Activated T-helper 1 cell treated with Interleukin-2 at 50 U/mL for 16 hours (primary cell): ENCODE results near the gene PRSS22.

Source experiments
- DNase-seq: peaks from one replicate; pipeline ENCODE4 v3.0.0-alpha.2; 2020; ENCODE audit warnings: low read depth

PRSS22 gene

DNA sequence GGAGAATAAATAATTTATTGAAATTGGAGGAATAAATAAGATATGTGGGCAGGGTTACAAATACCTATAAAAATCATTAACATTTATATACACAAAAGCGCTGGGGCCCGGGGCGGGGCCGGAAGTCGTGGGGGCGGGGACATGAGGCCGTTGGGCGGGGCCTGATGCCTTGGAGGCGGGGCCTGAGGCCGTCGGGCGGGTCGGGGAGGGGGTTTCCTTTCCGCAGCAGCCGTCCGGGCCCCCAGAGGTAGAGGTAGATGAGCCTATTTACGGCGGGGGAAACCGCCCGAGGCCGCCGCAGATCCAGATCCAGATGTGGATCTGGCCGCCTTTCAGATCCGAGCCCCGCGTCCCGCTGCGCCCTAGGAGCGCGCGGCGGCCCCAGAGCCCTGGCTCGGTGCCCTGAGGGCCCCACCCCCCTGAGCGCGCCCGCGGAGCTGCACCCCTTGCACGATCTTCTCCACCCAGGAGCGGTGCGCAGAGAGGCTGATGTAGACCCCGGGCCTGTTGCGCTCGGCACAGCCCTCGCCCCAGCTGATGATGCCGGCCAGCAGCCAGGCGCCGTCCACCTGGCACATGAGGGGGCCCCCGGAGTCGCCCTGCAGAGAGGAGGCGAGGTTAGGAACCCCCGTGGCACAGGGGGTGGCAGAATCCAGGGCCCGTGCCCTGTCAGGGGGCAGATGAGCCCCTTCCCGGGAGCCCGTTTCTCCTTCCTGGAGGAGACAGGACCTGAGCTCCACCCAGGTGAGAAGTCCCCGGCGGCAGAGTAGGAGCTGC is 5.1 kb downstream of the PRSS22 start:
- no peak for DNase-seq

DNA sequence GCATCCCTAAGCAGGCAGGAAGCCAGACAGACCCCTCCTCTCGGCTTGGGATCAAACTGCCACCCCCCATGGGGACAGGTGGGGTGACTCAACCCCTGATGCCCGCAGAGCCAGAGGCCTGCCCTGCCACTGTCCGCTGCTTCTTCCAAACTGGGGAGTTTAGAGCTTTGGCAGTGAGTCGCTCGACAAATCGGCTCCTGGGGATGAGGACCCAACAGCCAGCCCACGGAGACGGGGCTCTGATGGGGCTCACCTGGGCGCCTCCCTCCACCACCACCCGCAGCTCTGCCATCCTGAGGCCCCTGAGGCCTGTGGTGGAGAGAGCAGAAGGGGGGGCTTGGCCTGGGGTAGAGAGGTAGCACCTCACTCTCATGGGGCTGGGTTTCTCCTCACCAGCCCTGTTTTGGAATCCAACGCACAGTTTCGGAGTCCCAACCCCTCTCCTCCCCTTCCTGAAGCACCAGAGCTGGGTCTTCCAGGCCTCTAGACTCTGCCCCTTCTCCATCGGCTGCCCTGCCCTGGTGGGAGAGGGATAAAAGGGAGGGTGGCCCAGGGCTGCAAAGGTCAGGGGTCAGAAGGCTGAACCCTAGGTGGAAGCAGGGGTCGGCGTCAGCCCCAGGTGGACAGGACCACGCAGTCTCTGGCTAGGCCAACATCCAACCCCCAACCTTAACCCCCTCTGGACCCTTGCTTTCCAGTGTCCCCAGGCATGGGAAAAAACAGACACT is 5.8 kb downstream of the PRSS22 start:
- no peak for DNase-seq

DNA sequence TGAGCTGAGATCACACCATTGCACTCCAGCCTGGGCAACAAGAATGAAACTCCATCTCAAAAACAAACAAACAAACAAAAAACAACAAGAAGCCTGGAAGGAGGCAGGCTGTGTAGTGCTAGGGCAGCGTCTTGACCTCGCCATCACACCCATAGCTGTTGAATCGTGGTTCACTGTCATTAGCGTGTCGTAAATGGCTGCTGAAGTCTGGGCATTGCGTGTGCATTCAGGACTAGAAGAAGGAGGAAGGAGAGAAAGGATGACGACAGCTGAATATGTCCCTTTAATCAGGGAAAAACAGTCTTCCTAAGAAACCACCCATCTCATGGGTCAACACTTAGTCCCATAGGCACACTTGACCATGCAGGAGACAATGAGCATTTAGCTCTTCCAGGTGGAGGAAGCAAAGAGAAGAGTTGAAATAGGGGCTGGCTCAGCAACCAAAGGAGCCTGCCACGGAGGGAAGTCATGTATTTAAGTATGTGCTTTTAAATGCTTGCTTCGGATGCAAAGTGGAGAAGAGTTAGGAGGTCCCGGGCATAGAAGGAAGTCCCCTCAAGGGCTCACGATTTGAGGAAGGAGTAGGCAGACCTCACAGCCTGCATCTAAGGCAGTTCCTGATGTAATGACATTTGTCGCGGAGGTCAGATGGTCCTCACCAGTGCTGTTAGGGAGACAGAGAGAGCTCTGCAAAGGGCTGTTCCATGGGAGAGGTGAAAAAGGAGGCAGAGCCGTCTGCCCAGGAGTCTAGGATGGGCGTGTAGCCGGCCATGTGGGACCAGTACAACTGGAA is 8.8 kb downstream of the PRSS22 start:
- no peak for DNase-seq

DNA sequence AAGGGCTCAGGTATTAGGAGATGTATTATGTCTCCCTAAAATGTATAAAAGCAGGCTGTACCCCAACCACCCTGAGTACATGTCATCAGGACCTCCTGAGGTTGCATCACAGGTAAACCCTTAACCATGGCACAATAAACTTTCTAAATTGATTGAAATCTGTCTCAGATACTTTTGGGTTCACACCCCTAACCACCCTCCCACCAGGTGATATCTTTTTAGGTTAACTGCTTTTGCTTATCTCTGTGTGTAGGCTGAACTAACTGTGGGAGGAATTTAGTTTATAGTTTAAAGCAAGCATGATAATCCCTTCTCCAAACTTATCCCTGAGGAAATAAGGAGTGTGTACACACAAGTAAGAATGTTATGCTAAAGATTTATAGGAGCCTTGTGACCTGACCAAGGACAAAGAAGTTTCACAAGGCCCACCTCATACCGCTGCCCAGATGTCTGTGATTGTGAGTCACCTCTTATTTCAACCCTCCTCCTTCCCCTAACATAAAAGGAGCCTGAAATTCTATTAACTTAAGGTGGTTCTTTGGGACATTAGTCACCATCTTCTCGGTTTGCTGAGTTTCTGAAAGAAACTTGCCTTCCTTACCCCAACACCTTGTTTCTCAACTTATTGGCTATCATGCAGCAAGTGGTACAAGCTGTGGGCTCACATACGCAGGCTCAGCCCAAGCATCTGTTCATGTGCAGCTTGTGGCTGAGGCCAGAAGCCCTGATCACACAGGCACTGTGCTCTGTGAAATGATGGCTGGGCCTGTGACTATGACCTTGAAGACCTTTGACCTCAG is 11.3 kb downstream of the PRSS22 start:
- no peak for DNase-seq

DNA sequence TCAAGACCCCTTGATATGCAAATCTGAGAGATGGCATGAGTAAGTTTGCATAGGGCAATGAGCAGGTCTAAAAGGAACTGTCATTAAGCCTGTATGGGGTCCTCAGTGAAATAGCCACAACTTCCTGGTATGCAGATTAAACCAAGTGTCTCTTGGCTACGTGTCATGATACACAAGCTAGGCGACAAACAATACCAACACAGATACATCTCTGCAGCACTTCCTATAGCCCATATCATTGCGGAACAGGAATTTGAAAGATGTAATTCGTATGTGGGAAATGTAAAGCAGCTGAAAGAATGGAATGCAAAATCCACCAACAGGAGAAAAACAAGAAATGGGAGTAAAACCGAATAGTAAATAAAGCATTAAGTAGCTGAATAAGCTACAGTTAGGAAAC is 12.9 kb downstream of the PRSS22 start:
- no peak for DNase-seq

DNA sequence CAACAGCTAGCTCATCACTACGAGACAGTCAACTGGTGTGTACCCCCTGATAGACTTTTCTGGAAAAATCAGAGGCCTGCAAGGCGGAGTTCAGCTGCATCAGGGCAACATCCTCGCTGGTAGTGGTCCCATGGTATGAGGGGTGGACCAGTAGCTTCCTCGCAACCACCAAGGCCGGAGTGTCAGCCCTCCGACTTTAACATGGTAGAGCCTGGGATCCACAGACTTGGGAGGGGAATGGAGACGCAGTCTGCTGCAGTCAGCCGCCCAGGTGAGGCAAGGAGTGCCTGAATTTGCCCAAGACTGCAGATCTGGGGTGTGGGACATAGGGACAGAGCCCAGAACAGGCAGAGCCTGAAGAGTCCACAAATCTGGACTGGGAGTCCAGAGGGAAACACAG is 14.4 kb downstream of the PRSS22 start:
- no peak for DNase-seq

DNA sequence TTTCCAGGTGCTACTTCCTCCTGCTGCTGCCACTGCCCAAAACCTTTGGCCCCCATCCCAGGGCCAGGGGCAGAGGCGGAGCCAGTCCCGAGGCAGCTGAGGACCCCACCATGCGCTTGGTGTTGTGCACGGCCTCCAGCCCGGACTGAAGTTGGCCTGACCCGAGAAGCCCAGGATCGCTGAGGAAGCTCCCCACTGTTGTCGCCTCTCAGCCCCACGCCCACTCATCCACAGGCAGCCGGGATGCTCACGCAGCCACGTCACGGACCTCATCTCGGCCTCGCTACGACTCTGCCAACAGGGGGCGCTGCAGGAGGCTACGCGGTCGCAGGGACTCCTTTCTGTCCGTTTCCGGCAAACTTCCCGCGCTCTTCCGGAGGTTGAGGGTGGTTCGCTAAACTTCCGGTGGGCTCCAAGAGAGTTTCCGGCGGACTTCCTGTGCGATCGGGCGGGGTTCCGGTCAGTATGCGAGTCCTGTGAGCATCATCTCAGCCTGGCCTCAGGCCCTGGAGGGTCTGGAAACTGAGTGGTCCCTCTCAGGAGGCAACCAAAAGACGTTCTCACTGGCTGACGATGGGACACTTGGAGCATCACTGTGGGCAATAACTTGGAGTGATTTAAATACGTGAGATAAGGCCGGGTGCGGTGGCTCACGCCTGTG is 15.5 kb downstream of the PRSS22 start:
- DNase-seq = peak; percentile 59

DNA sequence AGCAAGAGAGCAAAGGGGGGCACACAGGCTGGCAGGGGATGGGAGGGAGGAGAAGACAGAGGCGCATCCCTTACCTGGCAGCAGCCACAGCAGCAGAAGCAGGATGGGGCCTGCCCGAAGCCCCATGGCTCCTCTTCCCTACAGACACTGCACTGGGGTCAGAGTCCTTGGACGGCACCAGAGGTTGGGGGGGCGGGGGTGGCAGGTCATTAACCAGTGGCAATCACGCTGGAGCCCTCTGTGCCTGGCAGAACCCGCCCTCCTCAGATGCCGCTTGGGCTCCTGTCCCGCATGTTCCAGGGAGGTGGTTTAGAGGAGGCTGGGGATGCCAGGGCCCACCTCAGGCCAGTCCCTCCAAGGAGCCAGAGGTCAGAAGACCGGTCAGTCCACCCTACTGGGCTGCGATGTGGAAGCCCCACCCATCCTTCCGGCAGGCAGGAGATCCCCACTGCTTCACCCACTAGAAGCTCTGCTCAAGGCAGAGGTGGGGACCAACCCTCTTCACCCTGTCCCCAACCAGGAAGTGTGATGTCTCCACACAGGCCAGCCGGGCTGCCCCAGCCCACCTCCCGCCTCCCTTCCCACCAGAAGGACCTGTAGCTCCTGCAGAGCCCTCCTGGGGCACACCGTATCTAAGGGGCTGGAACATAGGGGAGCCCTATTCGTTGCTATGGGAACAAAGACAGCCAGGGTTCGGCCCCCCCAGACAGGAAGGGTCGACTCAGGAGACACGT is 16.2 kb downstream of the PRSS22 start:
- no peak for DNase-seq

DNA sequence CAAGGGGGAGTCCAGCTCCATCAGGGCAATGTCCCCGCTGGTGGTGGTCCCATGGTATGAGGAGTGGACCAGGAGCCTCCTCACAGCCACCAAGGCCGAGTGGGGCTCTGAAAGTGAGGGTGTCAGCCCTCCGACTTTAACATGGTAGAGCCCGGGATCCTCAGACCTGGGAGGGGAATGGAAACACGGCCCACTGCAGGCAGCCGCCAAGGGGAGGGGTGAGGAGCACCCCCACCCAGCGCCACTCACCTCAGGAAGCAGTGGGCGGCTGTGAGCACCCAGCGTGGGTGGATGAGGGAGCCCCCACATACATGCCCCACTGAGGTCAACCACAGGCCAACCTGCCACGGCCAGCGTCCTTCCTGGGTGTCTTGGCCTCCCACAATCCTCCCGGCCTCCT is 17.1 kb downstream of the PRSS22 start:
- no peak for DNase-seq

DNA sequence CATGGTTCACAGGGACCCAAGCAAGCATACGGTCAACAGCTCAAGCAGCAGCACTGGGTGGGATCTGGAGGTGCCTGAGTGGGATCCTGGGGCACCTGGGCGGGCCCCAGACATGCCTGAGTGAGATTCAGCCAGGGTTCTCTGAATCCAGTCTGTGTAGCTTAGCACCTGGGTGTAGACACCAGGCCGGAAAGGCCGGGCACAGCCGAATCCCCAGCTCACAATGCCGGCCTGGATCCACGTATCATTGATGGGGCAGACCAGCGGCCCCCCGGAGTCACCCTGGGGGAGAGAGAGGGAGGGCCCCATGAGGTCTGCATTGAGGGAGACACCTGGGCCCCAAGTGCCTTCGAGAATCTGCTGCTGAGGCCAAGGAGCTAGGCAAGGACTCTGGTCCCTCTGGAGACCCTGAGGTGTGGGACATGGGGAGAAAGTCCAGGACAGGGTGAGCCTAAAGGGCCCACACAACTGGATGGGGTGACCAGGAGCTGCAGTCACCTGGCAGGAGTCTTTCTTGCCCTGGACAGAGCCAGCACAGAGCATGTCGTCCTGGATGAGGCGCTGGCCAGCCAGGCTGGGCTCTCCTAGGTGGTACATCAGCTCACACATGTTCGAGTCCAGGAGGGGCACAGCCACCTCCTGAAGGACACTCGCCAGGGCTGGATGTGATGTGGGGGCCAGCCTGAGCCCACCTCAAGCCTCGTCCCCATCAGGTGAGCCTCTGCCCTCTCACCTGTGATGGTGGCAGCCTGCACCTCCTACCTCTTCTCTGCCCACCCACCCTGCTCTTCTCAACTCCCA is 18.1 kb downstream of the PRSS22 start:
- DNase-seq = no peak

DNA sequence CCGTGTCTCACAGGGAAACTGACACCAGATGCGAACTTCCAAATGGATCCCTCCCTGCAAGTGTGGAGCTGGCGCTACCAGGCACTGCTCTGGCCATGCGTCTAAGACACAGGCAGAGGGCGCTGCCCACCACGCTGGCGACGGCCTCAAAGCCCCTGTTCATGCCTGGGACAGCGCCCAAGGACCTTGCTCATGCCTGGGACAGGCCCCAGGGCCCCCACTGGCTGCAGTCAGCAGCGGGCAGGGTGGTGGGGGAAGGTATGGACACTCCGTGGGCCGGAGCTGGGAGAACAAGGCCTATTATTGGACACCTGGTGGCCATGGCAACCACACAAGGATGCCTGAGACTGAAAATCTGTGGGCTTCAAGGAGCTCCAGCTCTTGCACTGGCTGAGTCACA is 19.0 kb downstream of the PRSS22 start:
- no peak for DNase-seq

DNA sequence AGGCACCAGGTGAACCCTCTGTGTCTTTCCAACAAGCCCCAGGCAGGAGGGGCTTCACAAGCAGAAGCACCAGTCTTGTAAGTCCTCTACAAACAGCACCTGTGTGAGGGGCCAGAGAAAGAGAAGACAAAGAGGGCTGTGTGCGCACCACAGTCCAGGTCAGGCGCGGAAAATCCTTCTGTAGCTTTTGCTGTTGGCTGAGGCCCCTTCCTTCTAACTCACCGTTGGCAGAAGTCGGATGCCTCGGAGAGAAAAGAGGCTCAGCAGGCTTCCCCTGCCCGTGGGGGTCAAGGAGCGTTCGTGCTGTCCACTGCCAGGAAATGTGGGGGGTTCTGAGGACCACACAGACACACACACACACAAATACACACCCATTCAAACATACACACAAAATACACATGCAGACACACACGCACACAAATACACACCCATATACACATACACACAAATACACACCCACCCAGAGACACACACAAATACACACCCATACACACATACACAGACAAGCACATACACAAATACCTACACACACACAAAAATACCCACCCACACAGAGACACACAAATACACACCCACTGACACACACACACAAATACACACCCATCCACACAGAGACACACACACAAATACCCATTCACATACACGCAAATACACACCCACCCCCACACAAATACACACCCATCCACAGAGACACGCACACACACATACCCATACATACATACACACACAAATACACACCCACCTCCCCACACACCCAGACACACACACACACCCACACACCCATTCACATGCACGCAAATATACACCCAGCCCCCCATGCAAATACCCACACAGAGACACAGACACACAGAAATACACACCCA is 21.1 kb downstream of the PRSS22 start:
- DNase-seq = no peak

DNA sequence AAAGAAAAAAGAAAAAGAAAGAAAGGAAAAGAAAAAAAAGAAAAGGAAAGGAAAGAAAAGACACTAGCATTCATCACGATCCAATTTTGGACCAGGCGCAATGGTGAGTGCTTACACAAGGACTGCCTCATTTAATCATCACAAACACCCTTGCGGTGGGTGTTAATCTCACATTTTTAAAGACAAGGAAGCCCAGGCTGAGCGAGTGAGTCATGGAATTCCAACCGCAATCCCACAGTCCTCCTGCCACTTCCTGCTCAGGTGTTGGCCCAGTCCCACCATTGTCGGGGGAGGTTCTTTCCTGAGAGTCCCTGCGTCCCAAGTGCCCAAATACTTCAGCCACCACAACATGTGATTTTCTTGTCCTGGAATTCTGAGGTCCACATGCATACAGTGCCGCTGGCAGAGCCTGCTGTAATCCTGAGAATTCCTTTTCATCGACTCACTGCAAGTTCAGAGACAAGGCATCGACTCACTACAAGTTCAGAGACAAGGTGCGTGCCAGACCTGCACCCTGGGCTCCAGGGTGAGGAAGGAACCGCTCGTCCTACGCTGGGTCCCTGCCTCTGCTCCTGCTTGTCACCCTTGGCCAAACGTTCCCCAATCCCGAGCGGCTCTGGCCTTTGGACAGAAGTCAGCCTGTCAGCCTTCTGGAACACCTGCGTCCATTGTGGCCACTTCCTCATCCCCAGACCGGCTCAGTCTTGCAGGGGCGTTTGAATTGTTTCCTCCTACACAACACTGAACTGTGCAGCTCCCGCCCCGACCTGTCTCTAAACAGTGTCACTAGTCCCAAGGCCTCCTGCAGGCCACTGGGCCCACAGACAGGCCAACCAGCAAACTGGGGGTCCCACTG is 22.1 kb downstream of the PRSS22 start:
- no peak for DNase-seq

DNA sequence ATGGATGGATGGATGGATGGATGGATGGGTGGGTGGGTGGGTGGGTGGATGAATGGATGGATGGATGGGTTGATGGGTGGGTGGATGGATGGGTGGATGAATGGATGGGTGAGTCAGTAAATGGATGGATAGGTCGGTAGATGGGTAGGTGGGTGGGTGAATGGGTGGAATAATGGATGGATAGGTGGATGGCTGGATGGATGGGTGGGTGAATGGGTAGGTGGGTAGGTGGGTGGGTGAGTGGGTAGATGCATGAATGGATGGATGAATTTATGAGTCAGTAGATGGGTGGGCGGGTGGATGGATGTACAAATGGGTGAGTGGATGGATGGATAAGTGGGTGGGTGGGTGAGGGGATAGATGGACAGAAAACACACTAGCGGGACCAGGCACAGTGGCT is 23.0 kb downstream of the PRSS22 start:
- DNase-seq = no peak

DNA sequence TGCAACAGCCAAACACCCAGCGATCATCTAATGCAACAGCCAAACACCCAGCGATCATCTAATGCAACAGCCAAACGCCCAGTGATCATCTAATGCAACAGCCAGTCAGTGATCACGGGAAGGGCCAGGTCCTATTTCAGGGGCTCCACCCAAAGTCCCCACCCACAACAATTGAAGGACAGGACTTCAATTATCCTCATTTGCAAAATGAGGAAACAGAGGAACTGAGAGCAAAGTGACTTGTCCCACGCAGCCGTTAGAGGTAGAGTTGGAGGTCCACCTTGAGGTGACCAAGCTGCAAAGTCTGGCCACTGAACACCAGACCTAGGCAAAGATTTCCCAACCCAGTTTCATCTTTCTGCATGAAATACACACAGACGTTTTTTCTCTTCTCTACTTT is 24.2 kb downstream of the PRSS22 start:
- no peak for DNase-seq

DNA sequence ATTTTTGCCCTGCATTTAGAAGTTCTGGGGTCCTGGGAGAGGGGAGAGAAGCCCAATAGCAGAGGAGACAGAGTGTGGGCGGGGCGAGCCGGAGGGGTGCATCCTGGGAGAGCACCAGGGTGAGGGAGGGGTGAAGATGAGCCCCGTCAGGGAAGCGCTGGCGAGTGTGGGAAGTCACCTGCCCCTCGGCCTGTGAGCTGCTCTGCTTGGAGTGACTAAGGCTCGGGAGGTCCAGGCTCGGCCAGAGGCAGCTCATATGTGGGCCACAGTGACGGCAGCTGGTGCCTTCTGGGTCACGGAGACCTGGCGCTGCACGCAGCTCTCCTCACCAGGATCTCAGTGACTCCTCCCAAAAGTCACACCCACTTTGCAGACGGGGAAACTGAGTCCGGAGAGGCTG is 26.8 kb downstream of the PRSS22 start:
- no peak for DNase-seq

DNA sequence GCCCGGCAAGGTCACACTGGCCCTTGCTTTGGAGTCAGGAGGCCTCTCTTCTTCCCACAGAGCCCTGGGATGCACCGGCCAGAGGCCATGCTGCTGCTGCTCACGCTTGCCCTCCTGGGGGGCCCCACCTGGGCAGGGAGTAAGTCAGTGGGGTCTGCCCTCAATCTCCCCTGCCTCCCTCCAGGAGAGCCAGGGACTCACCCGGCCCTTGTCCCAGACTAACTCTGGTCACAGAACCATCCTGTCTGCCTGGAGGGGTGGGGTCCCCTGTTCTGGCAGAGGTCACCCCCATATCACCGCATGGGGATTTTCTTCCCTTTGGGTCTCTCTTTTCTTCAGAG is 27.6 kb downstream of the PRSS22 start:
- DNase-seq = no peak
